K562 (cell line): ENCODE data around the gene ABCB7. TPM values are rescaled to one million over a fixed set of nuclear protein-coding genes. Genes with fewer than 3 reads are reported as not detected.

Source experiments
- ATAC-seq: fragments of 200-7000 bp; cut with Tn5 transposase; 3 replicates; pipeline ENCODE4 v1.9.1; 2020; ENCODE audit warnings: moderate library complexity
- BruUV-seq: library from RNA; stranded (reverse); fragments of 400-500 nt; replicated peaks from 2 replicates; lab custom pipeline; 2021; lab: Mats Ljungman, UMichigan
- CTCF ChIA-PET: fragments of 300-600 bp; formaldehyde crosslinking; extraction: SDS; loops from one replicate; lab custom pipeline; 2021; ENCODE audit warnings: low intra/inter-chr PET ratio; lab: Yijun Ruan, JAX
- POLR2A ChIA-PET: fragments of 300-600, 350-650 bp; sonication (Branson Sonifier 250); formaldehyde crosslinking; extraction: SDS; loops from one replicate; lab custom pipeline; 2021; ENCODE audit warnings: antibody characterized with exemption, inconsistent platforms; lab: Yijun Ruan, JAX
- DNase-seq, 4 experiments: peaks; one replicate each; pipeline versions ENCODE4 v3.0.0 to v3.0.0-alpha.2; 2011 to 2018; ENCODE audit warnings: low spot score in 3 of 4, mixed read lengths in 3 of 4; ENCODE audit errors: extremely low read depth in 1 of 4
- FAIRE-seq: peaks from 2 replicates; lab custom pipeline; 2011; peaks lifted over from hg19 to GRCh38; lab: Jason Lieb, UNC
- H2AFZ ChIP-seq: 2 replicates; pipeline ENCODE4 v1.6.0; 2011; ENCODE audit warnings: low read depth, low read length, control low read depth, inconsistent platforms
- H3K27ac ChIP-seq: fragments of 200-600 bp; 3 replicates; pipeline ENCODE4 v1.8.0; 2011; ENCODE audit warnings: low read depth, mild to moderate bottlenecking, control low read depth, inconsistent platforms, low read length, moderate library complexity, mixed read lengths; ENCODE audit errors: extremely low read depth
- H3K27me3 ChIP-seq, 2 experiments: fragments of 300-600 bp in 1 of 2; 2 replicates in 1 of 2; 3 replicates in 1 of 2; pipeline versions ENCODE4 v1.6.0 to v1.8.0; 2011; ENCODE audit warnings: inconsistent platforms in 2 of 2, low read length in 2 of 2, mild to moderate bottlenecking in 1 of 2, mixed read lengths in 1 of 2, moderate library complexity in 1 of 2; ENCODE audit not compliant: control insufficient read depth in 2 of 2, insufficient read depth in 2 of 2
- H3K36me3 ChIP-seq: fragments of 300-600 bp; 3 replicates; pipeline ENCODE4 v1.8.0; 2011; ENCODE audit warnings: mild to moderate bottlenecking, low read length, inconsistent platforms; ENCODE audit not compliant: control insufficient read depth, insufficient read depth
- H3K4me1 ChIP-seq, 2 experiments: fragments of 200-600 bp in 1 of 2; replicated peaks in 1 of 2; 2 replicates in 1 of 2; 3 replicates in 1 of 2; pipeline versions ENCODE4 v1.5.1 to v1.8.0; 2011; ENCODE audit warnings: inconsistent platforms in 2 of 2, low read length in 2 of 2, mild to moderate bottlenecking in 1 of 2, mixed read lengths in 1 of 2, moderate library complexity in 1 of 2; ENCODE audit not compliant: control insufficient read depth in 2 of 2, insufficient read depth in 2 of 2
- H3K4me2 ChIP-seq: 2 replicates; pipeline ENCODE4 v1.6.1; 2011; ENCODE audit warnings: low read length, control low read depth, inconsistent platforms, mixed read lengths; ENCODE audit not compliant: insufficient read depth
- H3K4me3 ChIP-seq: fragments of 200-600 bp; sonication (generic), shearing (Covaris generic); 2 replicates; pipeline ENCODE4 v1.5.1; 2016; ENCODE audit warnings: control low read depth, inconsistent platforms
- H3K79me2 ChIP-seq: fragments of 200-600 bp; 3 replicates; pipeline ENCODE4 v1.8.0; 2011; ENCODE audit warnings: low read length, inconsistent platforms; ENCODE audit not compliant: control insufficient read depth, insufficient read depth
- H3K9ac ChIP-seq, 2 experiments: 2 replicates each; pipeline versions ENCODE4 v1.6.0 to v1.6.1; 2011; ENCODE audit warnings: low read depth in 2 of 2, low read length in 2 of 2, control low read depth in 1 of 2, inconsistent platforms in 1 of 2, mild to moderate bottlenecking in 1 of 2, mixed read lengths in 1 of 2; ENCODE audit not compliant: insufficient read depth in 1 of 2
- H3K9me1 ChIP-seq: one replicate; pipeline ENCODE4 v1.6.0; 2011; ENCODE audit warnings: inconsistent platforms, mild to moderate bottlenecking, low read length, moderate library complexity; ENCODE audit not compliant: control insufficient read depth, insufficient read depth
- H3K9me3 ChIP-seq: replicated peaks from 2 replicates; pipeline ENCODE4 v1.5.1; 2011; ENCODE audit warnings: low read depth, low read length, inconsistent platforms; ENCODE audit not compliant: control insufficient read depth, insufficient read depth
- H4K20me1 ChIP-seq: replicated peaks from 2 replicates; pipeline ENCODE4 v1.6.1; 2011; ENCODE audit warnings: low read length, inconsistent platforms, mixed read lengths; ENCODE audit not compliant: control insufficient read depth, insufficient read depth
- CEBPB ChIP-seq: fragments of 450-650 bp; IDR thresholded peaks from 2 replicates; pipeline ENCODE4 v1.6.1; 2016; ENCODE audit warnings: missing genetic modification characterization, missing compliant biosample characterization
- MAX ChIP-seq: sonication (generic); formaldehyde crosslinking; IDR thresholded peaks from 2 replicates; pipeline ENCODE4 v1.9.0; 2022; ENCODE audit warnings: mild to moderate bottlenecking, missing genetic modification reagents
- MAZ ChIP-seq, 2 experiments: fragments of 450-650 bp in 1 of 2; sonication (generic) in 1 of 2; formaldehyde crosslinking; IDR thresholded peaks in 1 of 2; conservative IDR thresholded peaks in 1 of 2; 2 replicates each; pipeline versions ENCODE4 v1.4.0 to v1.5.0; 2020; ENCODE audit warnings: mild to moderate bottlenecking in 1 of 2, missing genetic modification reagents in 1 of 2
- MTF1 ChIP-seq: fragments of 250-450 bp; sonication (Bioruptor Pico); IDR thresholded peaks from 2 replicates; pipeline ENCODE4 v1.9.0; 2021; ENCODE audit warnings: moderate library complexity, mild to moderate bottlenecking, inconsistent platforms, borderline replicate concordance
- NCOA2 ChIP-seq, 2 experiments: fragments of 450-650 bp; IDR thresholded peaks; 2 replicates each; pipeline ENCODE4 v1.6.1; 2018; ENCODE audit warnings: mild to moderate bottlenecking in 2 of 2, moderate library complexity in 1 of 2; ENCODE audit not compliant: partially characterized antibody in 2 of 2
- NFIC ChIP-seq: fragments of 450-650 bp; IDR thresholded peaks from 2 replicates; pipeline ENCODE4 v1.6.1; 2017; ENCODE audit warnings: mild to moderate bottlenecking, inconsistent platforms
- TAF7 ChIP-seq: fragments of 450-650 bp; IDR thresholded peaks from 2 replicates; pipeline ENCODE4 v1.6.1; 2016; ENCODE audit warnings: missing genetic modification characterization, missing compliant biosample characterization
- XRCC5 ChIP-seq: fragments of 200-400 bp; formaldehyde crosslinking; IDR thresholded peaks from 2 replicates; pipeline ENCODE4 v1.6.1; 2017; ENCODE audit warnings: low read depth, mild to moderate bottlenecking, low read length
- ZNF146 ChIP-seq: IDR thresholded peaks from one replicate; pipeline ENCODE4 v1.6.1; 2018; ENCODE audit warnings: missing compliant biosample characterization; ENCODE audit not compliant: unreplicated experiment
- WGBS: fragments of 100-300 bp; shearing (Covaris generic); methylation state at CpG from one replicate; pipeline ENCODE4 v1.1.6; 2016; ENCODE audit warnings: low coverage, mixed read lengths; ENCODE audit not compliant: insufficient coverage; ENCODE audit errors: missing lambda C conversion rate; 5-methylcytosine and 5-hydroxymethylcytosine counted together
- in situ Hi-C: fragments of 300-500 bp; cut with MboI; formaldehyde crosslinking; loops from 4 replicates; pipeline ENCODE4 v1.15.0; 2018; ENCODE audit warnings: inconsistent platforms, mixed read lengths
- intact Hi-C: fragments of 100-400 bp; cut with micrococcal nuclease; formaldehyde crosslinking; loops from 2 replicates; pipeline ENCODE4 v1.14.2; 2022
- polyA plus RNA-seq, 8 experiments: library from polyadenylated mRNA; depleted of rRNA in 4 of 8; stranded (reverse) in 5 of 8; unstranded in 3 of 8; fragments of >200 nt; fragmentation: Nextera tagmentation in 2 of 8; fragmentation: Illumina TruSeq in 1 of 8; extraction: Ambion mirVana in 2 of 8; extraction: Trizol in 1 of 8; gene quantifications; 2 replicates each; pipeline versions ENCODE4 v1.2.1 to v1.2.3, GENCODE V29; 2011 to 2014; ENCODE audit warnings: inconsistent platforms in 1 of 8, missing spikeins in 1 of 8
- total RNA-seq, 7 experiments: library from RNA; depleted of rRNA in 6 of 7; stranded (reverse); fragments of >200 nt in 6 of 7; fragmentation: Illumina TruSeq in 2 of 7; extraction: Trizol in 2 of 7; gene quantifications; 2 replicates each; pipeline versions ENCODE4 v1.2.1 to v1.2.3, GENCODE V29; 2011 to 2021; ENCODE audit warnings: low replicate concordance in 1 of 7
- TF ChIP-seq, protein P1 (sequence below): sonication (generic); formaldehyde crosslinking; IDR thresholded peaks from 2 replicates; pipeline ENCODE4 v1.8.1; 2023; ENCODE audit warnings: mild to moderate bottlenecking, missing genetic modification reagents, moderate library complexity
- TF ChIP-seq, protein P2 (sequence below): sonication (generic); formaldehyde crosslinking; IDR thresholded peaks from 2 replicates; pipeline ENCODE4 v1.8.1; 2023; ENCODE audit warnings: mild to moderate bottlenecking, missing genetic modification reagents

ABCB7 gene
- total and polyA plus RNA-seq, 9 of the 15 experiments (the other 6 are each of a cell fraction or from before 2014, with no cell fraction given), result 18.3 to 46.2 (median 24.2) TPM

GRCh38 chrX:75051047-75051446, 105.0 kb downstream of the ABCB7 start:
- TF ChIP-seq MAX (CRISPR knock-in tag) (no peak), ZNF146 (CRISPR knock-in tag) (no peak), XRCC5 (no peak), CEBPB (tag) (no peak), NFIC (no peak), NCOA2 (IDR thresholded peaks at IDR 0.05; ENCODE audit: partially characterized antibody in 2 of 2) (no peak), MAZ (CRISPR knock-in tag; conservative IDR thresholded peaks at IDR 0.05 in 1 of 2, IDR thresholded peaks at IDR 0.05 in 1 of 2) (no peak), MTF1 (CRISPR knock-in tag) (no peak), TAF7 (tag) (no peak)
- TF ChIP-seq, protein P1, sequence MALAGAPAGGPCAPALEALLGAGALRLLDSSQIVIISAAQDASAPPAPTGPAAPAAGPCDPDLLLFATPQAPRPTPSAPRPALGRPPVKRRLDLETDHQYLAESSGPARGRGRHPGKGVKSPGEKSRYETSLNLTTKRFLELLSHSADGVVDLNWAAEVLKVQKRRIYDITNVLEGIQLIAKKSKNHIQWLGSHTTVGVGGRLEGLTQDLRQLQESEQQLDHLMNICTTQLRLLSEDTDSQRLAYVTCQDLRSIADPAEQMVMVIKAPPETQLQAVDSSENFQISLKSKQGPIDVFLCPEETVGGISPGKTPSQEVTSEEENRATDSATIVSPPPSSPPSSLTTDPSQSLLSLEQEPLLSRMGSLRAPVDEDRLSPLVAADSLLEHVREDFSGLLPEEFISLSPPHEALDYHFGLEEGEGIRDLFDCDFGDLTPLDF (CRISPR knock-in tag), result no peak
- TF ChIP-seq, protein P2, sequence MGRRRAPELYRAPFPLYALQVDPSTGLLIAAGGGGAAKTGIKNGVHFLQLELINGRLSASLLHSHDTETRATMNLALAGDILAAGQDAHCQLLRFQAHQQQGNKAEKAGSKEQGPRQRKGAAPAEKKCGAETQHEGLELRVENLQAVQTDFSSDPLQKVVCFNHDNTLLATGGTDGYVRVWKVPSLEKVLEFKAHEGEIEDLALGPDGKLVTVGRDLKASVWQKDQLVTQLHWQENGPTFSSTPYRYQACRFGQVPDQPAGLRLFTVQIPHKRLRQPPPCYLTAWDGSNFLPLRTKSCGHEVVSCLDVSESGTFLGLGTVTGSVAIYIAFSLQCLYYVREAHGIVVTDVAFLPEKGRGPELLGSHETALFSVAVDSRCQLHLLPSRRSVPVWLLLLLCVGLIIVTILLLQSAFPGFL (CRISPR knock-in tag), result no peak
- FAIRE-seq (no peak), ATAC-seq (no peak), DNase-seq (no peak)
- no peaks in the 10 kb centered on the region for H3K36me3 ChIP-seq
- no TSS peak for BruUV-seq
- 57% methylated on average over 1 of the region's 1 CpG for WGBS
- H3K27me3 ChIP-seq, result no peaks in the 10 kb centered on the region
- no peak overlapping the region for H3K4me2 ChIP-seq
- H2AFZ ChIP-seq, result no peak overlapping the region
- ChIA-PET POLR2A (no interaction called here), CTCF (no interaction called here)
- no peak overlapping the region for H3K4me3 ChIP-seq
- no peaks in the 10 kb centered on the region for H4K20me1 ChIP-seq
- no peak overlapping the region for H3K9ac ChIP-seq
- no peaks in the 10 kb centered on the region for H3K79me2 ChIP-seq
- no peaks in the 10 kb centered on the region for H3K9me3 ChIP-seq
- intact Hi-C loops, result no loop called here
- no peaks in the 10 kb centered on the region for H3K4me1 ChIP-seq
- in situ Hi-C loops, result no loop called here
- H3K27ac ChIP-seq, result no peak overlapping the region
- no peaks in the 10 kb centered on the region for H3K9me1 ChIP-seq
